Measurements from ENCODE around the gene CC2D2A. TPM values are rescaled to one million over a fixed set of nuclear protein-coding genes. Genes with fewer than 3 reads are reported as not detected.

CC2D2A gene
- total RNA-seq, 1 donor from 2014 or later = 25.8 TPM

DNA sequence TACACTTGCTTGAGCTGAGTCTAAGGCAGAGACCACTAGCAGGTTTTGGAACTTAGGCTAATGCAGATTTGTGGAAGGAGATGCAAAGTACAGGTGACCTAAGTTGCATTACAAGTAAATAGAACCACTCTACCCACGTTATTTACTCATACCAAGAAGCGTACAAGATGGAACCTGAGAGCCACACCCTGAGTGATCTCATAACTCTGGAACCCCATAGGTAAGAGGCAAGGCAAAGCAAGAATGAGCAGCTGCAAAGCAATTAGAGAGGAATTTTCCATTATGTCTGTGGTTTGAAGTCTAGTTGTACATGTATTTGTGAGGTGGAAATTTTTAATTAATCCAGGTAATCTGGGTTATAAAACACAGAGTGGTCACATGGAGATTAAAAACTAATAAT, 55.4 kb downstream of the CC2D2A start:
- no peak for TF ChIP-seq CTCF (IDR thresholded peaks at IDR 0.05; ENCODE audit: unreplicated experiment)
- Mint-ChIP-seq H3K4me3 (ENCODE audit: low read depth) (no peak overlapping the region), H3K36me3 (ENCODE audit: insufficient read depth) (peaks cover 13% of the 10 kb centered on the region), H3K27ac (peak overlapping the region; percentile 7), H3K9me3 (ENCODE audit: low read depth) (no peaks in the 10 kb centered on the region), H3K27me3 (no peaks in the 10 kb centered on the region), H3K4me1 (ENCODE audit: low read depth) (peaks cover 2% of the 10 kb centered on the region)
- DNase-seq (ENCODE audit: low spot score, unreplicated experiment) = no peak

DNA sequence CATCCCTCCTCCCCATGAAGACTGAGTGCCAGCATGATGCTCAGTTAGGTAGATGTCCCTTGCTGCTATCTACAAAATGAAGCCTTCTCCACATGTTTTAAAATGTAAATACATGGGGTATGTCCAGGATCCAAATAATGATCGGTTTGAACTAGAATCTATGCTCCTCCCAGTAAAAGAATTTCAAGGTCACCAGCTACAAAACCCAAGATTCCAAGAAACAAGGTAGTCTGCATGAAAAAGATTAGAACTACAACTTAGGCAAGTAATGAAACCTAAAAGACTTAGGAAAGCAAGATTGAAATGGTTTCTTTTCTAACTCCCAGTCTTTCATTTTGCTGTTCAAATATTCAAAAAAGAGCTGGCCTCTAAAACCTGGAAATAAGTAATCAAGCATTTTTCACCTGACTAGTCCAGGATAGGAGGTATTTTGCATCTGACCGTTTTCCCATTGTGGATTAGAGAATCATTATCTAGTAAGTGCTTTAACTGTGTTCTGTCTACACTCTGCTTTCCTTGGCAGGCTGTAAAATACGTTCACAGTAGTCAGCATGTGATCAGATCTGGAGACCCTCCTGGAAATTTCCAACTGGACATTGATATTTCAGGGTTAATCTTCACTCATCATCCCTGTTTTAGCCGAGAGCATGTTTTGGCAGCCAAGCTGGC, 57.4 kb downstream of the CC2D2A start:
- Mint-ChIP-seq H3K36me3 (ENCODE audit: insufficient read depth) (peaks cover 13% of the 10 kb centered on the region), H3K4me3 (ENCODE audit: low read depth) (no peak overlapping the region), H3K4me1 (ENCODE audit: low read depth) (peaks cover 2% of the 10 kb centered on the region), H3K27ac (no peak overlapping the region), H3K9me3 (ENCODE audit: low read depth) (no peaks in the 10 kb centered on the region), H3K27me3 (no peaks in the 10 kb centered on the region)
- no peak for TF ChIP-seq CTCF (IDR thresholded peaks at IDR 0.05; ENCODE audit: unreplicated experiment)
- DNase-seq (ENCODE audit: low spot score, unreplicated experiment) = no peak

DNA sequence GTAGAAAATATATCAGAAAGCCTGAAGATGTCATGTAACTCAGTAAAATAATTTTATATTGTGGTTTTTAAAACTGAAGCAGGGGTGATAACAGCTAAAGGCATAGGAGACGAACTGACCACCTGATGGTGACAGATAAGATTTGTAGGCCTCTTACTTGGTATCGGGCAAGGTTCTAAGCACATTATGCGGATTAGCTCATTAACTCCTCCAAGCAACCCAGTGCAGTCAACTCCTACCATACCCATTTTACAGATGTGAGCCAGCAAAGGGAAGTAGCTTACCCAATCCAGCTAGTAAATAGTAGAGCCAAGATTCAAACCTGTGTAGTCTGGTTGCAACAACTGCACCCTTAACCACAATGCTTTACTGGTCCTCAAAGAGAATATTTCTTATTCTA, 62.1 kb downstream of the CC2D2A start:
- TF ChIP-seq CTCF (IDR thresholded peaks at IDR 0.05; ENCODE audit: unreplicated experiment) = no peak
- Mint-ChIP-seq H3K4me1 (ENCODE audit: low read depth) (peaks cover 2% of the 10 kb centered on the region), H3K36me3 (ENCODE audit: insufficient read depth) (peaks cover 10% of the 10 kb centered on the region), H3K27ac (no peak overlapping the region), H3K27me3 (no peaks in the 10 kb centered on the region), H3K4me3 (ENCODE audit: low read depth) (no peak overlapping the region), H3K9me3 (ENCODE audit: low read depth) (no peaks in the 10 kb centered on the region)
- DNase-seq (ENCODE audit: low spot score, unreplicated experiment) = no peak

- H3K36me3 Mint-ChIP-seq (ENCODE audit: insufficient read depth) = peaks cover 8% of the 10 kb centered on the region
- H3K9me3 Mint-ChIP-seq (ENCODE audit: low read depth) = no peaks in the 10 kb centered on the region
- H3K4me3 Mint-ChIP-seq (ENCODE audit: low read depth) = no peak overlapping the region
- H3K27ac Mint-ChIP-seq = no peak overlapping the region
- no peak for TF ChIP-seq CTCF (IDR thresholded peaks at IDR 0.05; ENCODE audit: unreplicated experiment)
- DNase-seq (ENCODE audit: low spot score, unreplicated experiment) = no peak
- no peaks in the 10 kb centered on the region for H3K4me1 Mint-ChIP-seq (ENCODE audit: low read depth)
- H3K27me3 Mint-ChIP-seq = no peaks in the 10 kb centered on the region
These were observed 64.1 kb downstream of the CC2D2A start for GRCh38 chr4:15533817-15534216.

GRCh38 chr4:15535599-15535998, 65.9 kb downstream of the CC2D2A start:
- Mint-ChIP-seq H3K27me3 (no peaks in the 10 kb centered on the region), H3K9me3 (ENCODE audit: low read depth) (no peaks in the 10 kb centered on the region), H3K4me1 (ENCODE audit: low read depth) (no peaks in the 10 kb centered on the region), H3K27ac (no peak overlapping the region), H3K36me3 (ENCODE audit: insufficient read depth) (peaks cover 10% of the 10 kb centered on the region), H3K4me3 (ENCODE audit: low read depth) (no peak overlapping the region)
- DNase-seq (ENCODE audit: low spot score, unreplicated experiment) = no peak
- TF ChIP-seq CTCF (IDR thresholded peaks at IDR 0.05; ENCODE audit: unreplicated experiment) = no peak

Measured in progenitor cell of endocrine pancreas (in vitro differentiated cells).